ENCODE data around the gene SERPINE2.

Gene SERPINE2

DNA sequence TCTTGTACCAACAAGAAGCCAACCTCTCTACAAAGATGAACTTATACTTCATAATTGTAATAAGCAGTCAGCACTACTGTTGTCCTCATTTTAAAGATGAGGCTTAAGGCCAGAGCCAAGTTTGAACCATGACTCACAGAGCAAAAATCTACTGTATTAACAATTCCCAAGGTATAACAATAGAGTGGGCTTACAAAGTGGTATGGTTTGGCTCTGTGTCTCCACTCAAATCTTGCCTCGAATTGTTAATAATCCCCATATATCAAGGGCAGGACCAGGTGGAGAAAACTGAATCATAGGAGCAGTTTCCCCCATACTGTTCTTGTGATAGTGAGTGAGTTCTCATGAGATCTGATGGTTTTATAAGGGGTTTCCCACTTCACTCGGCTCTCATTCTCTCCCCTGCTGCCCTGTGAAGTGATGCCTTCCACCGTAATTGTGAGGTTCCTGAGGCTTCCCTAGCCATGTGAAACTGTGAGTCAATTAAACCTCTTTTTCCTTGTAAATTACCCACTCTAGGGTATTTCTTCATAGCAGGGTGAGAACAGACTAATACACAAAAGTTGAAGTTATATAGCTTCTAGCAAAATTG lies 62.4 kb downstream of the SERPINE2 start:
- DNase-seq (ENCODE audit: low read depth in 2 of 2) = no peak

DNA sequence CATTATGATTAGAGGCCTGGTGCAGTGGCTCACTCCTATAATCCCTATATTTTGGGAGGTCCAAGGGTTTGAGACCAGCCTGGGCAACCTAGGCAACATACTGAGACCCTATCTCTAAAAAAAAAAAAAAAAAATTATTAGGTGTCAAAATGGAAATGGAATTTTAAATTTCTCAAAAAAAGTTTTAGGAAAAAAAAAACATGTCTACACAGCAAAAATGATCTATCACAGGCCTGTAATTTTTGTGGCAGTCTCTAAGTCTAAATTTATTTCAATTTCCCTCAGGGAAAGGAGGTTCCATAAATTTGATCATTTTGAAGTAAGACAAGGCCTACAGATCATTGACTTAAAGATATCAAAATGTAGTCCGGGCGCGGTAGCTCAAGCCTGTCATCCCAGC lies 65.5 kb downstream of the SERPINE2 start:
- DNase-seq (ENCODE audit: low read depth in 2 of 2) = no peak

DNA sequence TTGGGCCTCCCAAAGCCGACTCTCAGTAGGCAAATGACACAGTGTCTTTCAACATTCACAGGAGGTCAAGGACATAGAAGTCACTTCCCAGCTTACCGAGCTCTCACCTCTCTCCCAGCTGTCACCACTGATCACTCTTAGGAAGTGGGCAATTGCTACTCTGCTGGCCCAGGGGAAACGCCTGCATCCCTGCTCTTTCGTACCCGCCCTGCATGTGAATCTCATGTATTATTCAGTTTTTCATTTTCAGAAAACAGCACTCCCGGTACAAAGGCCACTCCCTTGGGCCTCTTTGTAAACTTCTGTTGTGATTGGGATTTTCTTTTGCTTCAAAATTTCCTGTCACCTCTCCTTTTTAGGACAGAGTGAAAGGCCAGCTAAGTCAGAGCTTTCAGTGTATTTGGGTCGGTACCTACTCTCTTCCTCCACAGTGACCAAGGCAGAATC lies 66.4 kb downstream of the SERPINE2 start:
- no peak for DNase-seq (ENCODE audit: low read depth in 2 of 2)

DNA sequence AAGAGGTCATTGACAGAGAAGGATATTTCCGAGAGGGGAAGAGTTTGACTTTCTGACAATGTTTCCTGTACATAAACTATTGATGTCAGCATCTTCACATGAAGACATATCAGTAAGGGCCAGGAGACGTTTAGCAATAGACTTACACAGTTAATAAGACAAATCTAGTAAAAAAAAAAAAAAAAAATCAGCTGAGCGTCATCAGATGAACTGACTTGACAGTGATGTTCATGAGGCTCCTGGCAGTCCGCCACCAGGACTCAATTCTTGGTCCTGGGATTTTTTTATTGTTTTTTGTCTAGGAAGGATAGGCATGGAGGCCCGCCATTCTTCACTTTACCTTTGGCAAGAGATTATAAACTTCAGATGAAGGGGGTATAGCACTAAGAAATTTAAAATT lies 67.4 kb downstream of the SERPINE2 start:
- no peak for DNase-seq (ENCODE audit: low read depth in 2 of 2)

DNA sequence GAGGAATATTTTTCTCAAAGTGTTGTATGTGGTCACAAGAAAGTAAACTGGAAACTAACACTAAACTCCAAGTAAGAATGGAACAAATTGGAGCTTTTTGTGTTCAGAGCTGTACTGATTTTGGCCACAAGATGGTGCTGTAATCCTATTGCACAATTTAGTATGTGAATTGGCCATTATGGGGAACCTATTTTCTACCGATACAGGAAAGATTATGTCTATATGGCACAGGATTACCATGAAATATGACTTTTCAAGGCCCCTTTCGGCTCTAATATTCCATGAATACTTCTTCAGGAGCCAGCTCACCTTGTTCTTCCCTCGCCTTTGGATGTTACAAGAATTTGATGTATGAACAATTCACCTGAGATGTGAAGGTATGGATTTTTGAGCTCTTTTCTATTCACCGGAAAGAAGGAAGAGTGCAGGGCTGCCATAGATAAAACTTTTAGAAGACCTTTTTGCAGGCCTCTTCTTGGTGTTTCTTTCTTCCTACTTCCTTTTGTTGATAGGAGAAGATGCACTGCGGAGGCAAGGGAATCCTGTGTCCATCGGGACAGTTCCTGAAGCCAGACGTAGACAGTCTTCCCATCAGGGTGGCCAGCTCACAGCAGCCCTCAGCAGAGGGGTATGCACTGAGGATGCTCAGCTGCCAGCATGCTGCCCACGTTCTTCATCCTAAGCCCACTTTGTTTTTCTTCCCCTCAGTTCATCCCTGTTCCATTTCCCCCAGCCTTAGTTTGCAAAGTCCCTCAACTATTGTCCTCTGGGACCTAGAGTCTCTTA lies 68.5 kb downstream of the SERPINE2 start:
- peak in 1 of 2 experiments; percentile 48 for DNase-seq (ENCODE audit: low read depth in 2 of 2)

DNA sequence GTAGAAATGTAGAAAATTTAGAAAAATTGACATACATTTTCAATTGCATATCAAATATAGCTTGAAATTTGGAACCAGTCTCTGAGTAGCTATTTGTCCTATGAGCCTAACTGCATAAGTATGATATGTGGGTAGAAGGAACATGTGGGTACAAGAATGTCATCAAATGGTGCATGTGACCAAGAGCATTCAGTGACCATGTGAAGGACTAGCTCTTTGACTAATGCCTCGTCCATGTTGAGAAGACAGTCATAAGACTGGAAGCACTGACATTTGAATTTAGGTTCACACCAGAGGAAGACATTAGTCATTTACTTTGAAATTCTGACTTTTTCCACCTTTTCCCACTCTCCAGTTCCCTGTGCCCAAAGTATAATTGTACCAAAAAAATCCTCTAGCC lies 69.2 kb downstream of the SERPINE2 start:
- DNase-seq (ENCODE audit: low read depth in 2 of 2) = no peak

DNA sequence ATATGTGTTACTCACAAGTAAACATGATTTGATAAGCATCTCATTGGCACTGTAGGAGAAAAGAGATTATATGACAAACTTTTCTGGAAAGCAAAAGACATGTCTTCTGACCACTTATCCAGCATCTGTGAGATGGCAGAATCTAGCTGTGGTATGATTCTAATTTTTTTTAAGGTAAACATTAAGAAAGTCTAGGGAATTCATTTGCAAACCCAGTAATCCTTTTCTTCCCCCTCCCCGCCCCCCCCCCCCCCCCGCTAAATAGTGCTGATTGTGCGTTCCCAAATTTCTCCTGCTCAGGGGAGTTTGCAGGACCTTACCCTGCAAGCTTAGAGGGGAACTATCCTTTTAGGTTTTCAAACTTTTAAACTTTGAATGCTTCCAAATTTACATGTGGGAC lies 69.8 kb downstream of the SERPINE2 start:
- DNase-seq (ENCODE audit: low read depth in 2 of 2) = no peak

DNA sequence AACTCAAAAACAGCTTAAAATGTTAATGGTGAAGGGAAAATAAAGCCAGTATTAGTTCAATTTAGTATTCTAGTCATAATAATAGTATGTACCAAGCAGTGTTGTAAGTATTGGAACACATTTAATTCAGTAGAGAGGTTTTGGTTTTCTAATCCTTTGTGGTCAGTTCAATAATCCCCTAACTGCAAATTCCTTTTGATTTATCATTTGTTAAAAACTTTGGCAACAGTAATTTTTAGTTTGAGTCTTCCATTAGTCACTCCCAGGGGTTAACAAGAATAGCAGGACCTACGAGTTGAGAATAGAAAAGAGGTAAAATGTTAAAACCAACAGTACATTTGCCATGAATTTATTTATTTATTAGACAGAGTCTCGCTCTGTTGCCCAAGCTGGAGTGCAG lies 71.1 kb downstream of the SERPINE2 start:
- DNase-seq (ENCODE audit: low read depth in 2 of 2) = no peak

DNA sequence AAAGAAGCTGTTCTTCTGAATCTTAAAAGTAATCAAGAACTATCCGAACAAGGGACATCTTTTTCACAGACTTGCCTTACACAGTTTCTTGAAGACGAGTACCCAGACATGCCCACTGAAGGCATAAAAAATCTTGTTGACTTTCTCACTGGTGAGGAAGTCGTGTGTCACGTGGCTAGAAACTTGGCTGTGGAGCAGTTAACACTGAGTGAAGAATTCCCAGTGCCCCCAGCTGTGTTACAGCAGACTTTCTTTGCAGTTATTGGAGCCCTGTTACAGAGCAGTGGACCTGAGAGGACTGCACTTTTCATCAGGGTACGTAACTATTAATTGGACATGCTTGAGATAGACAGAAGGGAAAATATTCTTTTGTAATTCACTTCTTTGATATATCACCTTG lies 79.4 kb downstream of the SERPINE2 start:
- no peak for DNase-seq (ENCODE audit: low read depth in 2 of 2)

DNA sequence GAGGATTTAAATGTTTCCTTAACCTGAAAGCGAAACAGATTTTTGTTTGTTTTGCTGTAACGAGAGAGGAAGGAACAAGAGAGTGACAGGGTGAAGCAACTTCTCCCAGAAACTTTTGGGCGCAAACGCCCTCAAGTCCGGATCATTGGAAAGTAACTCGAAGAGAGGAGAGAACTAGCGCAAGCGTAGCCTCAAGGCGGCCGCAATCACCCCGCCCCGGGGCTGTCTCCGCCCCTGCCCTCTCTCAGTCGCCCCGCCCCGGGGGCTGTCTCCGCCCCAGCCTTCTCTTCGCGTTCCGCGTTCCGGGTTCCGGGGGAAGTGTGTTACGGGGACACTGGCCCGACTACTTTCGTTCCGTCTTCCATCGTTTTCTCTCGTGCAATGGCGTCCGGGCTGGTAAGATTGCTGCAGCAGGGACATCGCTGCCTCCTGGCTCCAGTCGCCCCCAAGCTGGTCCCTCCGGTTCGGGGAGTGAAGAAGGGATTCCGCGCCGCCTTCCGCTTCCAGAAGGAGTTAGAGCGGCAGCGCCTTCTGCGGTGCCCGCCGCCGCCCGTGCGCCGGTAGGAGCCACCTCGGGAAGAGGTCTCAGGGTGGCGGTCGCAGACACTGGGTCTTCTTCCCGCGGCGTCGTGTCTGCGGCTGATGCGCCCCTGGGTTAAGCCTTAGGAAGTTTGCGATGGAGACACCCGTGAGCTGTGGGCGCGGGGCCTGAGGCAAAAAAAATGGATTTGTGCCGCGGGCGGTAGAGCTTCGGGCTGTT lies 81.8 kb downstream of the SERPINE2 start, which contains the start of gene MRPL44:
TSS of gene MRPL44 (plus strand) at position 372 of the 760 bp plus-strand sequence. CDS start at position 382, 10 bp downstream.
- peak; percentile 97 for DNase-seq (ENCODE audit: low read depth in 2 of 2)

DNA sequence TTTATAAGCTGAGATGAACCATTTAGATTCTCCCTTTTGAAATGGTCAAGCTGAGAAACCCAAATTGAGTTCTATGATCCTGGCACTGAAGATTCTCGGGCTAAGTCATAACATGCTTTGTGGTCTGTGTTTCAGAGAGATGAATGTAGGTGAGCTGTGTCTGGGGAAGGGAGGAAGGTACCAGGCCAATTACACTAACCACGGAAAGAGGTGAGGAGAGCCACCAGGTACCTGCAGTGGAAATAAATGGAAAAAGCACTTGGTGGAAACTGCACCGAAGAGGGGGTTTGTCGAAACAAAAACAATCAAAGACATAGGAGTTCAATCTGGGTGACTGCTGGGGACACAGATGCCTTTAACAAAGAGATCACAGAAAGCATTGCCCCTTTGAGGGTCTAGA lies 82.8 kb downstream of the SERPINE2 start:
- DNase-seq (ENCODE audit: low read depth in 2 of 2) = no peak

DNA sequence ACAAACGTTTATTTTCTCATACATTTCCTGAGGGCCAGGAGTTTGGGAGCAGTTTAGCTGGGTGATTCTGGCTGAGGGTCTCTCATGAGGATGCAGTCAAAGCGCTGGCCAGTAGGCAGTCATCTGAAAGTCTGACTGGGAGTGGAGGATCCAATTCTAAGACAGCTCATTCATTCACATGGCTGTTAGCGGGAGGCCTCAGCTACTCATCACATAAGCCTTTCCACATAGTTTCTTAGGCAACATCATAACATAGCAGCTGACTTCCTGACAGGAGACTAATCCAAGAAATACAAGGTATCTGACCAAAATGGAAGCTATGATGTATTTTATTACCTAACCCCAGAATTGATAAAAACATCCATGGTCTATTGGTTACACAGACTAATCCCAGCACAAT lies 84.7 kb downstream of the SERPINE2 start:
- DNase-seq (ENCODE audit: low read depth in 2 of 2) = no peak

DNA sequence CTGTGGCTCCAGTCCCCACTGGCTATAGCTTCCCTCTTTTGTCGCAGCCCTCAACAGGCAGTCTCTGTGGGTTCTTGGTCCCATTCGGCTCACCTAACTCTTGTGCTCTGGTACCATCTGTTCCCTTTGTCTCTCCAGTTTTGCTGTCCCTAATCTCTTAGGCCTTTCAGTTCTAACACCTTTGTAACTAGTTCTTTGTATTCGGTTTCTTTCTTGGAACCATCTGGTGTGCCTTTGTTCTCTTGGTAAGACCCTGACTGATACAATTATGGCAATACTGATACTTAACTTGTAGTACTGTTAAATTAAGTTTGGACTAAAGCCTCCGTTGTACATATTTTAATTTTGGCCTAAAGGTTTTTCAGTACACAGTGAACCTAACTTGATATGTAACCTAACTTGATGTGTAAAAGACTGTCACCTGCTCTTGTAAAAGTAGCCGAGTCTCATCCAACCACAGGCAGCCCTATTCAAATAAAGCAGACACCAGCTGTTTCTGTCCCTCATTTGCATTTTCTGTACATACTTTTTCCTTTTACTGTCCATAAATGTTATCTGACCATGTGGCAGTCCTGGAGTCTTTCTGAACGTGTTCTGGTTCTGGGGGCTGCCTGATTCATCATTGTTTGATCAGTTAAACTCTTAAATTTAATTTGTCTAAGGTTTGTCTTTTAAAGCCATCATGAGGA lies 86.7 kb downstream of the SERPINE2 start:
- DNase-seq (ENCODE audit: low read depth in 2 of 2) = no peak

DNA sequence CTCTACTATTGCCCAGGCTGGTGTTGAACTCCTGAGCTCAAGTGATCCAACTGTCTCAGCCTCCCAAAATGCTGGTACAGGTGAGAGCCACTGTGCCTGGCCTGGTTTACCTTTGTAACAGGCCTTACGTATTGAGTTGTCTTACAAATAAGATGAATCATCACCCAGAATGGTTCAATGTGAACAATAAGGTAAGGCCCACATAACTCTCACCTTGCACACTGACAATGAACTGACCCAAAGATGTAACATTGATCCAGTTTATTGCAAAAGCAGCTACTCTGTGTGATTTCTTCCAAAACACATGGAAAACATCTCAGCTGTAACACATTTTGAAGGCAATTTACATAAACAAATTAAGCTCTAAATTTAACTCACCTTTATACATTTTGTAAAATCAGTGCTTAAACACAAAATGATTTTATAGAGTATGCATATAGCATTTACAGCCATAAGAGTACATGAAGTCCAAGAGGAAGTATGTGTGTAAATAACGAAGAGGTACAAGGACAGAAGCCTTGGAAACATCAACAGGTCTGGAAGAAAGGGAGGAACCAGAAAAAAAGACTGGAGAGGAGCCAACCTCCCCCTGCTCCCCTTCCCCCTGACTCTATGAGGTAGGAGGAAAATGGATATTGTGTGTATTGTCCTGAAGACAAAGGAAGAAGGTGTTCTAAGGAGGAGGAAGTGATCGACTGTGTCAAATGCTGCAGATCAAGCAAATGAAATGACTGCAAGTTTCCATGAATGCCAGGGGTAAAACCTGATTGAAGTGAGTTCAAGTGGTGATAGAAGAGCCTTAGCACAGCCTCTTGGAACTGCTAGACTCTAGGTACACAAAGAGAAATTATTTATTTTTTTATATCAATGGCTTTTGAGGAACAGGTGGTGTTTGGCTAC lies 88.4 kb downstream of the SERPINE2 start:
- DNase-seq (ENCODE audit: low read depth in 2 of 2) = no peak

DNA sequence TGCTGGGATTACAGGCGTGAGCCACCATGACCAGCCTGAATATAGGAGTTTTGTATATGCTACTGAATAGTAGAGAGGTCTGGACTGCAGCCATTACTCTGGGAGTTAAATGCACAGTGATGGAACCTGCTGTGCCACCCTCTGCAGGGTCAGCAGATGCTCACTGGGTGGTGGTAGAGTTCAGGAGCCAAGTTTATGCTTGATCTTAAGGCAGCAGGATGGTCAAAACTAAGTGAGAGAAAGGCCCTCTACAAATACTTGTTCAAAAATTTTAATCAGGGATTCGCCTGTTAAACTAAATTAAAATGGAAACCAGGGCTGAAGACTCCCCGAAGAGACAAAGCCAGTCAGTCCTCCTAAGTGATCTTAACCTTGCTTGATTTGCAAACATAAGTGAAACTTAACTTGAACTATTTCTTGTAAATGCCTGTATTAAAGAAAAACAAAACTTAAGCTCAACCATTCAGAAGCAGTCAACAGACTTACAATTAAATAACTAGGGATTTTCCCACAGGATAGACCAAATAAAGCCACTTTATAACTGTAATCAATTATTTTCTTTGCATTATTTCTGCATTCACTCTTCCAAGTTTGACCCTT lies 89.7 kb downstream of the SERPINE2 start:
- no peak for DNase-seq (ENCODE audit: low read depth in 2 of 2)

DNA sequence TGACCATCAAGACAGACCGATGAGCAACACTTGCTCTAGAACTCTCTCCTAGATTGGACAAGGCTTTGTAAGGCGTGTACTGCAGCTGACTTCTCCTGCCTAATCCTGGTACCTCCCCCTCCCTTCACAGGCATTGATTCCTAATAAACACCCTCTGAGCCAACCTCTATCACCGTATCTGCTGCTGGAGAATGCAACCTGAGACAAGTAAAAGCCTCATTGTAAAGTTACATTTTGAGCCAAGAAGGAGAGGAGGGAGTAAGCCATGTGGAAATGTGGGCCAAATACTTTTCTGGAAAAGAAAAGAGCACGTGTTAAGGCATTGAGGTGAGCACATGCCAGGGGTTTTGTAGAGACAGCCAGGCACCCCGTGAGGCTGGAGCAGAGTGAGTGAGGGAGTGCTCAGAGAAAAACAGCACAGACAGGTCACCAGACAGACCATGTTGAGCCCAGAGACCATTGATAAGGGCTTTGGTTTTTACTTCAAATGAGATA lies 91.3 kb downstream of the SERPINE2 start:
- no peak for DNase-seq (ENCODE audit: low read depth in 2 of 2)

DNA sequence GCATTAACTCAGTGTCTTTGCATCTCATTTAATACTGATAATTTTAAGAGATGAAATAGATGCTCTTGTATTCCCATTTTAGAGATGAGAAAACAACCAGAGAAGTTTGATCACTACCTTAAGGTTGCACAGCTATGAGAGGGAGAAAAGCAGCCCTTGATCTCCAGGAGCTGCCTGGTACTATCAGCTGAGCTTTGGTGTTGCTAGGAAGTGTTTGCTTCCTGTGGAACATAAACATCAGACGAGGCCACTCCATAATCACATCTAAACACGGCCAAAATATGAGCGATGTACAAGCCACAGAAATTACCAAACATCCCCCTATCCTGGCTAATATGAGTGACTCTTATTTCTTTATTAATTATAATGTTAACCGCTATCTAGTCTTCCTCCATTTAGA lies 93.3 kb downstream of the SERPINE2 start:
- DNase-seq (ENCODE audit: low read depth in 2 of 2) = no peak

DNA sequence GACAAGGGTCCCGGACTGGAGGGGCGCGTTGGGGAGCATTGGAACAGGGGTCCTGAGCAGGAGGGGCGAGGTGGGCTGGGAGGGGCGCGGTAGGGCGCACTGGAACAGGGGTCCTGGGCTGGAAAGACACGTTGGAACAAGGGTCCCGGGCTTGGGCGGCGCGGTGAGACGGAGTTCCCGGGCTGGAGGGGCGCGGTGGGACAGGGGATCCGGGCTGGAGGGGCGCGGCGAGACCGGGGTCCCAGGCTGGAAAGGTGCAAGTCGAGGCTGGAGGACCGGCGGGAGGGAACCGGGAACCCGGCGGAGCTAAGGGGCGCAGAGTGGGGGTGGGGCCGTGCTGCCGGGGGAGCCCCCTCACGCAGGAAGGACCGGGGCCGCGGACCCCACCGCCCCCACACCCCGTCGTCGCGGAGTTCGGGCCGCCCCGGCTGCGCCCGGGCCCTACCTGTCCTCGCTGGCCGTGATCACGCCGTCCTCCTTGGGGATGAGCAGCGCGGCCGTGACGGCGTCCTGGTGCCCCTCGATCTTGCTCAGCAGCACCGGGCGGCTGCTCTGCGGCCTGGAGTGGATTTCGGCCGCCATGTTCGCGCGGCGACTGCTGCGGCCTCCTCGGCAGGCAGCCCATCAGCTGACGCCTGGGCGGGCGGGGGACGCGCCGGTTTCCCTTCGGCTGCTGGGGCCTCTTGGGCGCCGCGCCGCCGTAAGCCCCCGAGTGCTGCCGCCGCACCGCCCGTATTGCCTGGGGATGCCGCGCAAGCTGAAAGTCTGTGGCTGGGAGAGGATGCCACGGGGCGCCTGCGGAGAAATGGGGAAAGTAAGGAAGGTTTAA lies 94.2 kb downstream of the SERPINE2 start, which contains the start of gene WDFY1:
TSS of gene WDFY1 (minus strand) at position 633 of the 829 bp plus-strand sequence. CDS start at position 582, 51 bp downstream.
- DNase-seq (ENCODE audit: low read depth in 2 of 2) = peak; percentile 63 to 73

DNA sequence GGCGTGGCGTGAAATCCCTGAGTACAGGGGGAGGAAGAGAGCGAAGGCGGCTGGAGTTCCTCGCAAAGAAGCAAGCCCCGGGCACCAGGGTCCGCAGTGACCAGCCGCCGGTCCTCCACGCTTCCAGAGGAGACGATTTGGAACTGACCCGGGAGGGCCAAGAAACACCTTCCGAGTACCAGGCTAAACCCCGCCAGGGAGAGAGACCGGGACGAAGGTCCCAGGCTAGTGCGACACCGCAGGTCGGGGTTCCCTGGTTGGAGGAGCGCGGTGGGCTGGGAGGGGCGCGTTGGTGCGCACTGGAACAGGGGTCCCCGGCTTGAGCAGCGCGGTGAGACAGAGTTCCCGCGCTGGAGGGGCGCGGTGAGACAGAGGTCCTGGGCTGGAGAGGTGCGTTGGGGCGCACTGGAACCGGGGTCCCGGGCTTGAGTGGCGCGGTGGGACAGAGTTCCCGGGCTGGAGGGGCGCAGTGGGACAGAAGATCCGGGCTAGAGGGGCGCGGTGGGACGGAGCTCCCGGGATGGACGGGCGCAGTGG lies 94.9 kb downstream of the SERPINE2 start:
- DNase-seq (ENCODE audit: low read depth in 2 of 2) = no peak
